Adipocyte (in vitro differentiated cells): ENCODE data around the gene H1-8.

ENCODE experiments used
- DNase-seq: peaks from one replicate; pipeline ENCODE4 v3.0.0-alpha.2; 2015; ENCODE audit warnings: low read depth
- H3K27me3 ChIP-seq: replicated peaks from 2 replicates; pipeline ENCODE4 v1.7.0; 2013; ENCODE audit warnings: mild to moderate bottlenecking, low read length, moderate library complexity; ENCODE audit not compliant: control insufficient read depth, insufficient read depth
- H3K36me3 ChIP-seq: 2 replicates; pipeline ENCODE4 v1.7.0; 2013; ENCODE audit warnings: low read length, mild to moderate bottlenecking, moderate library complexity; ENCODE audit not compliant: control insufficient read depth, insufficient read depth, severe bottlenecking
- H3K4me1 ChIP-seq: 2 replicates; pipeline ENCODE4 v1.7.0; 2013; ENCODE audit warnings: mild to moderate bottlenecking, low read length, moderate library complexity; ENCODE audit not compliant: control insufficient read depth, insufficient read depth
- H3K4me3 ChIP-seq: 2 replicates; pipeline ENCODE4 v1.7.0; 2013; ENCODE audit warnings: mild to moderate bottlenecking, low read length, moderate library complexity
- H3K9ac ChIP-seq: 2 replicates; pipeline ENCODE4 v1.7.0; 2013; ENCODE audit warnings: mild to moderate bottlenecking, low read length, moderate library complexity
- H3K9me3 ChIP-seq: 2 replicates; pipeline ENCODE4 v1.7.0; 2013; ENCODE audit warnings: mild to moderate bottlenecking, low read length, moderate library complexity; ENCODE audit not compliant: control insufficient read depth

H1-8 gene

DNA sequence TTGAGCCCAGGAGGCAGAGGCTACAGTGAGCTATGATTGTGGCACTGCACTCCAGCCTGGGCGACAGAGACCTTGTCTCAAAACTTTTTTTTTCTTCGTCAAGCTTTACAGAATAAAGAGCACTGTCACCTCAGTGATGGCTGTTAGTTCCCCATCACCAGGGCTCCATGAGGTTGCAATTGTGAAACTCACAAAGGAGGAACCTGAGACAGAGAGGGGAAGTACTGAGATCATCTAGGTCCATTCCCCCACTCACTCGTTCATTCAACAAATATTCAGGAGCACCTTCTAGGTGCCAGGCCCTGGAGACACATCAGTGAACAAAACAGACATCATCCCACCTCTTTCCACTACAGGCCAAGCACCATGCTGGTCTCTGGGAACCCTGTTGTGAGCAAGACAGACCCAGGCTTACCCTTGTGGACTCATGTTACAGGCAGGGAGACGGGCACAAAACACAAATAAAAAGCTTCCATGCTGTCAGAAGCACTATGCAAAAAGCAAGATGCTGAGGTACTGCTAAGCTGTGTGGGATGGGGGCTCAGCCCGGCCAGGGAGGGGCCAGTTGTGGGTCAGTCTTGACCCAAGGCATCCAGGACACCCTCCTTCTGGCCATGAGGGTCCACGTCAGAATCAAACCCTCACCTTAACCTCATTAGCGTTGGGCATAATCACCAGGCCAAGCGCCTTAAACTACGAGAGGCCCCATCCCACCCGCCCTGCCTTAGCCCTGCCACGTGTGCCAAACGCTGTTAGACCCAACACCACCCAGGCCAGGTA lies 16.7 kb upstream of the H1-8 start:
- no peak for DNase-seq
- Histone ChIP-seq H3K9me3 (no peaks in the 10 kb centered on the region), H3K9ac (no peak overlapping the region), H3K4me3 (no peak overlapping the region), H3K27me3 (no peaks in the 10 kb centered on the region), H3K36me3 (no peaks in the 10 kb centered on the region), H3K4me1 (peaks cover 21% of the 10 kb centered on the region)

DNA sequence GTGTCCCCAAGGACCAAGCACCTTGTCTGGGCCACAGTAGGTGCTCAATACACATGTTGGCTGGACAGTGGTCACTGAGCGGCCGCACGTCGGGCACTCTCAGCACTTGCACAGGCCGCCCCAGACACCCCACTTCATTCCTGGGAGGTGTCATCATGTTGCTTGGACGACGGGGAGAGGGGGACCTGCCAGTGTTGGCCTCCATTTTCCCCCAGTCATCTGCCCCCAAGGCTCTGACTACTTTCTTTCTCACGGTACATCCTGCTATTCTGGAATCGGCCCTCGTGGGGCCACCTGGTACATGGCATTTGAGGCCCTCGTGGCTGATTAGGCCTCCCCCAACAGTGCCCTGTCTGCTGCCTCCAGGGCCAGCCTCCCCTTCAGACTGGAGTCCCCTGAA lies 15.7 kb upstream of the H1-8 start:
- H3K36me3 ChIP-seq, result no peaks in the 10 kb centered on the region
- no peak overlapping the region for H3K9ac ChIP-seq
- no peak overlapping the region for H3K4me3 ChIP-seq
- H3K4me1 ChIP-seq, result peaks cover 21% of the 10 kb centered on the region
- no peaks in the 10 kb centered on the region for H3K9me3 ChIP-seq
- no peak for DNase-seq
- H3K27me3 ChIP-seq, result no peaks in the 10 kb centered on the region

DNA sequence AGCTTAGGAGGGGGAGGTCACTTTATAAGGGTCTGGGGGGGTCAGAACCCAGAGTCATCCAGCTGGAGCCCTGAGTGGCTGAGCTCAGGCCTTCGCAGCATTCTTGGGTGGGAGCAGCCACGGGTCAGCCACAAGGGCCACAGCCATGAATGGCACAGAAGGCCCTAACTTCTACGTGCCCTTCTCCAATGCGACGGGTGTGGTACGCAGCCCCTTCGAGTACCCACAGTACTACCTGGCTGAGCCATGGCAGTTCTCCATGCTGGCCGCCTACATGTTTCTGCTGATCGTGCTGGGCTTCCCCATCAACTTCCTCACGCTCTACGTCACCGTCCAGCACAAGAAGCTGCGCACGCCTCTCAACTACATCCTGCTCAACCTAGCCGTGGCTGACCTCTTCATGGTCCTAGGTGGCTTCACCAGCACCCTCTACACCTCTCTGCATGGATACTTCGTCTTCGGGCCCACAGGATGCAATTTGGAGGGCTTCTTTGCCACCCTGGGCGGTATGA lies 14.3 kb upstream of the H1-8 start, which contains the start of gene RHO:
Gene RHO, plus strand, starts transcription at position 51 of the 512 bp plus-strand sequence. Its CDS starts 95 bp downstream, at position 146.
- no peak within 1 kb of the TSS for H3K4me3 ChIP-seq
- H3K4me1 ChIP-seq, result peaks cover 21% of the 10 kb centered on the region
- no peak for DNase-seq

DNA sequence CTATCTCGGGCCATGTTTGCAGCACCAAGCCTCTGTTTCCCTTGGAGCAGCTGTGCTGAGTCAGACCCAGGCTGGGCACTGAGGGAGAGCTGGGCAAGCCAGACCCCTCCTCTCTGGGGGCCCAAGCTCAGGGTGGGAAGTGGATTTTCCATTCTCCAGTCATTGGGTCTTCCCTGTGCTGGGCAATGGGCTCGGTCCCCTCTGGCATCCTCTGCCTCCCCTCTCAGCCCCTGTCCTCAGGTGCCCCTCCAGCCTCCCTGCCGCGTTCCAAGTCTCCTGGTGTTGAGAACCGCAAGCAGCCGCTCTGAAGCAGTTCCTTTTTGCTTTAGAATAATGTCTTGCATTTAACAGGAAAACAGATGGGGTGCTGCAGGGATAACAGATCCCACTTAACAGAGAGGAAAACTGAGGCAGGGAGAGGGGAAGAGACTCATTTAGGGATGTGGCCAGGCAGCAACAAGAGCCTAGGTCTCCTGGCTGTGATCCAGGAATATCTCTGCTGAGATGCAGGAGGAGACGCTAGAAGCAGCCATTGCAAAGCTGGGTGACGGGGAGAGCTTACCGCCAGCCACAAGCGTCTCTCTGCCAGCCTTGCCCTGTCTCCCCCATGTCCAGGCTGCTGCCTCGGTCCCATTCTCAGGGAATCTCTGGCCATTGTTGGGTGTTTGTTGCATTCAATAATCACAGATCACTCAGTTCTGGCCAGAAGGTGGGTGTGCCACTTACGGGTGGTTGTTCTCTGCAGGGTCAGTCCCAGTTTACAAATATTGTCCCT lies 13.4 kb upstream of the H1-8 start:
- H3K4me3 ChIP-seq, result peak overlapping the region; percentile 17
- peak overlapping the region; percentile 55 for H3K9ac ChIP-seq
- H3K27me3 ChIP-seq, result no peaks in the 10 kb centered on the region
- peaks cover 21% of the 10 kb centered on the region for H3K4me1 ChIP-seq
- no peak for DNase-seq
- no peaks in the 10 kb centered on the region for H3K36me3 ChIP-seq
- H3K9me3 ChIP-seq, result no peaks in the 10 kb centered on the region

More for the DNA sequence above, 14.3 kb upstream of the H1-8 start, which contains the start of gene RHO:
- Histone ChIP-seq H3K36me3 (no peaks in the 10 kb centered on the region), H3K9me3 (no peaks in the 10 kb centered on the region), H3K9ac (peak within 1 kb of the TSS; percentile 55), H3K27me3 (no peaks in the 10 kb centered on the region)

DNA sequence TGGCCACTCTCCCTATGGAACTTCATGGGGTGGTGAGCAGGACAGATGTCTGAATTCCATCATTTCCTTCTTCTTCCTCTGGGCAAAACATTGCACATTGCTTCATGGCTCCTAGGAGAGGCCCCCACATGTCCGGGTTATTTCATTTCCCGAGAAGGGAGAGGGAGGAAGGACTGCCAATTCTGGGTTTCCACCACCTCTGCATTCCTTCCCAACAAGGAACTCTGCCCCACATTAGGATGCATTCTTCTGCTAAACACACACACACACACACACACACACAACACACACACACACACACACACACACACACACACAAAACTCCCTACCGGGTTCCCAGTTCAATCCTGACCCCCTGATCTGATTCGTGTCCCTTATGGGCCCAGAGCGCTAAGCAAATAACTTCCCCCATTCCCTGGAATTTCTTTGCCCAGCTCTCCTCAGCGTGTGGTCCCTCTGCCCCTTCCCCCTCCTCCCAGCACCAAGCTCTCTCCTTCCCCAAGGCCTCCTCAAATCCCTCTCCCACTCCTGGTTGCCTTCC lies 12.7 kb upstream of the H1-8 start:
- no peaks in the 10 kb centered on the region for H3K36me3 ChIP-seq
- H3K9me3 ChIP-seq, result no peaks in the 10 kb centered on the region
- no peaks in the 10 kb centered on the region for H3K27me3 ChIP-seq
- H3K4me3 ChIP-seq, result peak overlapping the region; percentile 17
- H3K4me1 ChIP-seq, result peaks cover 22% of the 10 kb centered on the region
- peak overlapping the region; percentile 55 for H3K9ac ChIP-seq
- peak; percentile 47 for DNase-seq

DNA sequence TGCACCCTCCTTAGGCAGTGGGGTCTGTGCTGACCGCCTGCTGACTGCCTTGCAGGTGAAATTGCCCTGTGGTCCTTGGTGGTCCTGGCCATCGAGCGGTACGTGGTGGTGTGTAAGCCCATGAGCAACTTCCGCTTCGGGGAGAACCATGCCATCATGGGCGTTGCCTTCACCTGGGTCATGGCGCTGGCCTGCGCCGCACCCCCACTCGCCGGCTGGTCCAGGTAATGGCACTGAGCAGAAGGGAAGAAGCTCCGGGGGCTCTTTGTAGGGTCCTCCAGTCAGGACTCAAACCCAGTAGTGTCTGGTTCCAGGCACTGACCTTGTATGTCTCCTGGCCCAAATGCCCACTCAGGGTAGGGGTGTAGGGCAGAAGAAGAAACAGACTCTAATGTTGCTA lies 12.2 kb upstream of the H1-8 start:
- Histone ChIP-seq H3K9ac (peak overlapping the region; percentile 52), H3K27me3 (no peaks in the 10 kb centered on the region), H3K4me1 (peaks cover 18% of the 10 kb centered on the region), H3K36me3 (no peaks in the 10 kb centered on the region), H3K9me3 (no peaks in the 10 kb centered on the region), H3K4me3 (no peak overlapping the region)
- no peak for DNase-seq

DNA sequence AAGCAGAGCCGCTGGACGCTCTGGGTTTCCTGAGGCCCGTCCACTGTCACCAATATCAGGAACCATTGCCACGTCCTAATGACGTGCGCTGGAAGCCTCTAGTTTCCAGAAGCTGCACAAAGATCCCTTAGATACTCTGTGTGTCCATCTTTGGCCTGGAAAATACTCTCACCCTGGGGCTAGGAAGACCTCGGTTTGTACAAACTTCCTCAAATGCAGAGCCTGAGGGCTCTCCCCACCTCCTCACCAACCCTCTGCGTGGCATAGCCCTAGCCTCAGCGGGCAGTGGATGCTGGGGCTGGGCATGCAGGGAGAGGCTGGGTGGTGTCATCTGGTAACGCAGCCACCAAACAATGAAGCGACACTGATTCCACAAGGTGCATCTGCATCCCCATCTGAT lies 11.3 kb upstream of the H1-8 start:
- Histone ChIP-seq H3K36me3 (no peaks in the 10 kb centered on the region), H3K4me1 (peaks cover 18% of the 10 kb centered on the region), H3K9ac (no peak overlapping the region), H3K27me3 (no peaks in the 10 kb centered on the region), H3K4me3 (no peak overlapping the region), H3K9me3 (no peaks in the 10 kb centered on the region)
- no peak for DNase-seq

DNA sequence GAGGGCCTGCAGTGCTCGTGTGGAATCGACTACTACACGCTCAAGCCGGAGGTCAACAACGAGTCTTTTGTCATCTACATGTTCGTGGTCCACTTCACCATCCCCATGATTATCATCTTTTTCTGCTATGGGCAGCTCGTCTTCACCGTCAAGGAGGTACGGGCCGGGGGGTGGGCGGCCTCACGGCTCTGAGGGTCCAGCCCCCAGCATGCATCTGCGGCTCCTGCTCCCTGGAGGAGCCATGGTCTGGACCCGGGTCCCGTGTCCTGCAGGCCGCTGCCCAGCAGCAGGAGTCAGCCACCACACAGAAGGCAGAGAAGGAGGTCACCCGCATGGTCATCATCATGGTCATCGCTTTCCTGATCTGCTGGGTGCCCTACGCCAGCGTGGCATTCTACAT lies 10.7 kb upstream of the H1-8 start:
- H3K4me3 ChIP-seq, result no peak overlapping the region
- peaks cover 18% of the 10 kb centered on the region for H3K4me1 ChIP-seq
- no peak for DNase-seq
- no peaks in the 10 kb centered on the region for H3K36me3 ChIP-seq
- no peaks in the 10 kb centered on the region for H3K9me3 ChIP-seq
- H3K27me3 ChIP-seq, result no peaks in the 10 kb centered on the region
- no peak overlapping the region for H3K9ac ChIP-seq

DNA sequence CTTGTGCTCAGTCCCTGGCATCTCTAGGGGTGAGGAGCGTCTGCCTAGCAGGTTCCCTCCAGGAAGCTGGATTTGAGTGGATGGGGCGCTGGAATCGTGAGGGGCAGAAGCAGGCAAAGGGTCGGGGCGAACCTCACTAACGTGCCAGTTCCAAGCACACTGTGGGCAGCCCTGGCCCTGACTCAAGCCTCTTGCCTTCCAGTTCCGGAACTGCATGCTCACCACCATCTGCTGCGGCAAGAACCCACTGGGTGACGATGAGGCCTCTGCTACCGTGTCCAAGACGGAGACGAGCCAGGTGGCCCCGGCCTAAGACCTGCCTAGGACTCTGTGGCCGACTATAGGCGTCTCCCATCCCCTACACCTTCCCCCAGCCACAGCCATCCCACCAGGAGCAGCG lies 9.6 kb upstream of the H1-8 start:
- no peak for DNase-seq
- Histone ChIP-seq H3K36me3 (no peaks in the 10 kb centered on the region), H3K9me3 (no peaks in the 10 kb centered on the region), H3K27me3 (no peaks in the 10 kb centered on the region), H3K4me1 (peaks cover 18% of the 10 kb centered on the region), H3K4me3 (no peak overlapping the region), H3K9ac (no peak overlapping the region)

DNA sequence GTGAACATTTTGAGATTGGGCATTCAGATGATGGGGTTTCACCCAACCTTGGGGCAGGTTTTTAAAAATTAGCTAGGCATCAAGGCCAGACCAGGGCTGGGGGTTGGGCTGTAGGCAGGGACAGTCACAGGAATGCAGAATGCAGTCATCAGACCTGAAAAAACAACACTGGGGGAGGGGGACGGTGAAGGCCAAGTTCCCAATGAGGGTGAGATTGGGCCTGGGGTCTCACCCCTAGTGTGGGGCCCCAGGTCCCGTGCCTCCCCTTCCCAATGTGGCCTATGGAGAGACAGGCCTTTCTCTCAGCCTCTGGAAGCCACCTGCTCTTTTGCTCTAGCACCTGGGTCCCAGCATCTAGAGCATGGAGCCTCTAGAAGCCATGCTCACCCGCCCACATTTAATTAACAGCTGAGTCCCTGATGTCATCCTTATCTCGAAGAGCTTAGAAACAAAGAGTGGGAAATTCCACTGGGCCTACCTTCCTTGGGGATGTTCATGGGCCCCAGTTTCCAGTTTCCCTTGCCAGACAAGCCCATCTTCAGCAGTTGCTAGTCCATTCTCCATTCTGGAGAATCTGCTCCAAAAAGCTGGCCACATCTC lies 8.4 kb upstream of the H1-8 start:
- no peaks in the 10 kb centered on the region for H3K9me3 ChIP-seq
- no peaks in the 10 kb centered on the region for H3K27me3 ChIP-seq
- H3K9ac ChIP-seq, result no peak overlapping the region
- no peak overlapping the region for H3K4me3 ChIP-seq
- no peaks in the 10 kb centered on the region for H3K36me3 ChIP-seq
- DNase-seq, result no peak
- peaks cover 23% of the 10 kb centered on the region for H3K4me1 ChIP-seq

DNA sequence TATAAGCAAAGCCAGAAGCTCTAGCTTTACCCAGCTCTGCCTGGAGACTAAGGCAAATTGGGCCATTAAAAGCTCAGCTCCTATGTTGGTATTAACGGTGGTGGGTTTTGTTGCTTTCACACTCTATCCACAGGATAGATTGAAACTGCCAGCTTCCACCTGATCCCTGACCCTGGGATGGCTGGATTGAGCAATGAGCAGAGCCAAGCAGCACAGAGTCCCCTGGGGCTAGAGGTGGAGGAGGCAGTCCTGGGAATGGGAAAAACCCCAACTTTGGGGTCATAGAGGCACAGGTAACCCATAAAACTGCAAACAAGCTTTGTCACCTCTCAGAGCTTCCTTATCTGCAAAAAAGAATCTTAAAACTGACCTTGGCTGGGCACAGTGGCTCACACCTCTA lies 7.9 kb upstream of the H1-8 start:
- no peak for DNase-seq
- Histone ChIP-seq H3K9me3 (no peaks in the 10 kb centered on the region), H3K36me3 (no peaks in the 10 kb centered on the region), H3K4me1 (peaks cover 20% of the 10 kb centered on the region), H3K9ac (no peak overlapping the region), H3K4me3 (no peak overlapping the region), H3K27me3 (no peaks in the 10 kb centered on the region)
